NK-92 (cell line): Measurements from ENCODE around the gene ABHD8.
"Not testable (repeated sequence)": the region's sequence is repeated elsewhere in the genome, so short reads cannot be mapped to it uniquely, and the experiment has no call there.

Source experiments
- DNase-seq: peaks from one replicate; lab custom pipeline; 2025; ENCODE audit not compliant: unreplicated experiment; lab: John Stamatoyannopoulos, UW

Gene ABHD8

GRCh38 chr19:17302391-17303166 lies 646 bp downstream of the ABHD8 start:
- DNase-seq = no peak

GRCh38 chr19:17300992-17301619 lies 2.1 kb downstream of the ABHD8 start:
- DNase-seq = no peak

DNA sequence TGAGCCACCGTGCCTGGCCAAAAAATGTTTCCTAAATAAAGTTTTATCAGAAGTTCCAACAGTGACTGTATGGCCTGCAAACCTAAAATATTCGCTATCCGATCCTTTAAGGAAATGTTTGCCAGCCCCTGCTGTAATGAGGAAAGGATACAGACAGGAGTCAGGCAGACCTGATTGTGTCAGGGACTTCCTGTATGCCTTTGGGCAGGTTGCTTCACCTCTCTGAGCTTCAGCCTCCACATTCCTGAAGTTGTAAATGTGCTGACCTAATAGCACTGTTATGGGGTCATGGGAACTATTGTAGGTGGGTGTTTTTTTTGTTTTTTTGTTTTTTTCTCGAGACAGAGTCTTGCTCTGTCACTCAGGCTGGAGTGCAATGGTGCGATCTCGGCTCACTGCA lies 6.2 kb downstream of the ABHD8 start:
- no peak for DNase-seq

- DNase-seq = no peak
Observed at GRCh38 chr19:17296273-17296672, 7.0 kb downstream of the ABHD8 start.

- not testable (repeated sequence) for DNase-seq
Observed at GRCh38 chr19:17295551-17295950, 7.7 kb downstream of the ABHD8 start.

GRCh38 chr19:17294051-17294891 lies 9.0 kb downstream of the ABHD8 start:
- no peak for DNase-seq

DNA sequence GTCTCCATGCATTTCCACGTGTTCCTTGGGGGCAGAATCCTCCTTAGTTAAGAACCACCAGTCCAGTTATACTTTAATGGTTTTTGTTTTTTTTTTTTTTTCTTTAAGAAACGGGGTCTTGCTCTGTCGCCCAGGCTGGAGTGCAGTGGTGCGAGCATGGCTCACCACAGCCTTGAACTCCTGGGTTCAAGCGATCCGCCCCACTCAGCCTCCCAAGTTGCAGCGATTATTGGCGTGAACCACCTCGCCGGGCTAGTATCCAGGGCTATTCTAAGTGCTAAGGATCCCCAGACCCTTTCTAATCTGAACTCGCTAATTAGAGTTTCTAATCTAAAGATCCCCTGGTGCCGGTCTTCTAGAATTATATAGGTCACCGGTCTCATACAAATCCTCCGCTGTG lies 9.6 kb downstream of the ABHD8 start:
- no peak for DNase-seq

- no peak for DNase-seq
Observed at GRCh38 chr19:17292301-17293074, 10.7 kb downstream of the ABHD8 start.

- no peak for DNase-seq
Observed at GRCh38 chr19:17289489-17289888, 13.7 kb downstream of the ABHD8 start.

GRCh38 chr19:17286752-17287151 lies 16.5 kb downstream of the ABHD8 start:
- DNase-seq = no peak

GRCh38 chr19:17286263-17286662 lies 17.0 kb downstream of the ABHD8 start:
- DNase-seq = no peak

- DNase-seq = no peak
Observed at GRCh38 chr19:17285415-17286135, 17.6 kb downstream of the ABHD8 start.

DNA sequence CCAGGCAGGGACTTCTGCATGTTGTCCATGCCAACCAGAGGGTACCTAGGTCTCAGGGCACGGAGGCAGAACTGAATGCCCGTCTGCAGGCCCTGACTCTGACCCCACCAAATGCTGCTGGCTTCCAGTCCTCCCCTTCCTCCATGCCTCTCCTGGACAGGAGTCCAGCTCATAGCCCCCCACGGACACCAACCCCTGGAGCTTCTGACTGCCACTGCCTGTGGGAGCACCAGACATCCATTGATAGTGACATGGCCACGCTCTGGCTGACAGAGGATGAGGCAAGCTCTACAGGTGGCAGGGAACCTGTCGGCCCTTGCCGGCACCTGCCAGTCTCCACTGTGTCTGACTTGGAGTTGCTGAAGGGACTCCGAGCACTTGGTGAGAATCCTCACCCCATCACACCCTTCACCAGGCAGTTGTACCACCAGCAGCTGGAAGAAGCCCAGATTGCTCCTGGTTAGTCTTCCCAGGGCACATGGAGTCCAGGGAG lies 19.7 kb downstream of the ABHD8 start:
- no peak for DNase-seq

GRCh38 chr19:17282488-17283125 lies 20.6 kb downstream of the ABHD8 start:
- DNase-seq = no peak

DNA sequence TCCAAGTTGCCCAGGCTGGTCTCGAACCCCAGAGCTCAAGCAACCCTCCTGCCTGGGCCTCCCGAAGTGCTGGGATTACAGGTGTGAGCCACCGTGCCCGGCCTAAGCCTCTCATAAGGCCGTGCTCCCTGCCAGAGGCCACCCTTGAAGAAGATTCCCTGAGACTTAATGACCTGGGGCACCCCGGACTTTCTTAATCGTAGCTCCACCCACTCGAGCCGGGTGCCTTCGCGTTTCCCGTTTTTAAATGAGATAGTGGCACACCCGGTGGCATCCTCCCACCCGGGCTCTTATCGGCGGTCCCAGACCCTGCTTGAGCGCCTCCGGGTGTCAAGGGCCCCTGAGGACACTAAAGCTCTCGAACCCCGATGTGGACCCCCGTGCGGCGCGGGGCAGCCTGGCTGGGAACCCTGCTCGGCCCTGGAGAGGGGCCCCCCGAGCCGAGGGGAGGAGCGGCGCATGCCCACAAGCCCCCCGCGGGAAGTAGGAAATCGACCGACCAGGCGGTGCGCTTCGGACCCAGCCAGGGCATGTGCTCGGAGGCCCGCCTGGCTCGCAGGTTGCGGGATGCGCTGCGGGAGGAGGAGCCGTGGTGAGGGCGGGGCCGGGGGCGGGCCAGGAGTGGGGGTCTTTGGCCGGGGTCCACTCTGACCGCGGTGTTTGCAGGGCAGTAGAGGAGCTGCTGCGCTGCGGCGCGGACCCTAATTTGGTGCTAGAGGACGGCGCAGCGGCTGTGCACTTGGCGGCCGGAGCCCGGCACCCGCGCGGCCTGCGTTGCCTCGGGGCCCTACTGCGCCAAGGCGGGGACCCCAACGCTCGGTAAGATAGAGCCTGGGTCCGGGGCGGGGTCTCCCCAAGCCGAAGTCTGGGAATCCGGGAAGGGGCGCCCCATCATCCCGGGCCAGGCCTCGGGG lies 21.6 kb downstream of the ABHD8 start, which contains the start of gene ANKLE1:
Gene ANKLE1 (plus strand): TSS at position 511 of the 914 bp plus-strand sequence. CDS start 20 bp downstream, at position 531.
- DNase-seq = no peak

DNA sequence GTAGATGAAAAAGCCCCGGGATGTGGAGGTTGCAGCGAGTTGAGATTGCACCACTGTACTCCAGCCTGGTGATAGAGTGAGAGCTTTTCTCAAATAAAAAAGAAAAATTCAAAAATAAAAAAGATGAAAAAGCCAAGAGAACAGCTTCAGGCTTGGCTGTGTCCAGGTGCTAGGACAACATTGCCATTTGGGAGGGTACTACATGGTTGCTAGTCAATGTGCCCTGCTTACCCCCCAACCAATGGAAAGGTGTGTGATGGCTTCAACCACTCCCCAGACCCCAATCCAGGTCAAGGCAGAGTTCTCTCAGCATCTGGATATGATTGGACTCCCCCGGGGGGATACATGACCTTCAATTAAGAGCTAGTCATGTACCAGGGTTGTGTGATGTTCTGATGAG lies 23.8 kb downstream of the ABHD8 start:
- DNase-seq = no peak

GRCh38 chr19:17275441-17276175 lies 27.6 kb downstream of the ABHD8 start:
- no peak for DNase-seq

GRCh38 chr19:17274892-17275291 lies 28.3 kb downstream of the ABHD8 start:
- not testable (repeated sequence) for DNase-seq
